ENCODE measurements around the gene AQP10.
"Not testable (repeated sequence)": the region's sequence is repeated elsewhere in the genome, so short reads cannot be mapped to it uniquely, and the experiment has no call there.

- TF ChIP-seq CTCF (conservative IDR thresholded peaks at IDR 0.05; ENCODE audit: low read depth, low read length); EZH2 (IDR thresholded peaks at IDR 0.05; ENCODE audit: borderline replicate concordance, low read depth, low read length, poor library complexity, severe bottlenecking): not testable (repeated sequence)
These were observed 20.5 kb downstream of the AQP10 start for GRCh38 chr1:154341366-154341765.

Data from A673 (cell line).